ENCODE measurements around the gene ERAL1. TPM values are rescaled to one million over a fixed set of nuclear protein-coding genes. Genes with fewer than 3 reads are reported as not detected.

Gene ERAL1
- total RNA-seq, 1 donor from 2014 or later: 25.8 TPM

DNA sequence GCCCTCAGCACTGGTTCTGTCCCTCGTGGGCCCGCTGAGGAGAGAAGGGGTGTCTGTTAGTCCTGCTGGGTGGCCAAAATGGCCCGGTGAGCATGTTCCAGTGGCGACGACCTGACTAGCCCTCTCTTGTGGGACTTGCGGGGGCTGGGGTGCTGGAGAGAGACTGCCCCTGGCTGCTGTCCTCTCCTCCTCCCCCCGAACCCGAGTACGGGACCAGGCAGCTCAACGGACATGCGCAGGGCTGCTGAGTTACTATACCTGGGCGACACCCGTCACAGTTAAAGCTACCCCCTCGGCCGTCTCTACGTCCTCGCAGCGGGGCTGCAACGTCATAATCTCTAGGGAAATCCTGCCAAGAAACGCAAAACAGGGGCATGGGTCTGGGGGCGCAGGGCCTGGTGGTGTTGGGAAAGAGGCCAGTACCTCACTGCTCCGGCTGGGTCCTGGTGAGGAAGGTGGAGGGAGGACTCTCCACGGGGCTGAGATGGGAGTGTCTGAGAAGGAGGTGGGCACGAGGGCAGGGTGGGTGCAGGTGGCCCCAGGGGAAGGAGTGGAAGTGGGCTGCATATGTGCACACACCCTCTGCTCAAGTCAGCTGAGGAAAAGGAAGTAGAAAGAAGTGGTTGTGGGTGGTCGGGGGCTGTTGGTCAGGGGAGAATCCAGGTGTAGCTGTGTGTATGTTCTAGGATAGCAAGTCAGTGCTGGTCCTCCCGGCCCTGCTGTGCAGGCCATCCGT is 29.3 kb downstream of the ERAL1 start:
- H3K4me1 ChIP-seq: no peaks in the 10 kb centered on the region
- H3K27me3 Mint-ChIP-seq (ENCODE audit: insufficient read depth, low read depth): peaks cover 9% of the 10 kb centered on the region
- H3K36me3 Mint-ChIP-seq: peaks cover 19% of the 10 kb centered on the region
- no peaks in the 10 kb centered on the region for H3K36me3 ChIP-seq
- H3K9me3 Mint-ChIP-seq: no peaks in the 10 kb centered on the region
- no peak overlapping the region for H3K4me3 Mint-ChIP-seq
- H3F3A ChIP-seq (ENCODE audit: low read depth): no peaks in the 10 kb centered on the region
- H3K79me2 ChIP-seq (ENCODE audit: low read depth): no peaks in the 10 kb centered on the region
- peaks cover 9% of the 10 kb centered on the region for H3K4me1 Mint-ChIP-seq
- H4K20me1 ChIP-seq (ENCODE audit: low read depth): peaks cover 33% of the 10 kb centered on the region
- H3K27ac ChIP-seq: no peak overlapping the region
- no peak overlapping the region for H3K9ac ChIP-seq
- H3K9me3 ChIP-seq (ENCODE audit: low read depth): no peaks in the 10 kb centered on the region
- H3K4me2 ChIP-seq: no peak overlapping the region
- no peak overlapping the region for H2AFZ ChIP-seq (replicated peaks)
- H3K27me3 ChIP-seq: no peaks in the 10 kb centered on the region
- DNase-seq (ENCODE audit: low spot score): no peak
- TF ChIP-seq, protein P1, sequence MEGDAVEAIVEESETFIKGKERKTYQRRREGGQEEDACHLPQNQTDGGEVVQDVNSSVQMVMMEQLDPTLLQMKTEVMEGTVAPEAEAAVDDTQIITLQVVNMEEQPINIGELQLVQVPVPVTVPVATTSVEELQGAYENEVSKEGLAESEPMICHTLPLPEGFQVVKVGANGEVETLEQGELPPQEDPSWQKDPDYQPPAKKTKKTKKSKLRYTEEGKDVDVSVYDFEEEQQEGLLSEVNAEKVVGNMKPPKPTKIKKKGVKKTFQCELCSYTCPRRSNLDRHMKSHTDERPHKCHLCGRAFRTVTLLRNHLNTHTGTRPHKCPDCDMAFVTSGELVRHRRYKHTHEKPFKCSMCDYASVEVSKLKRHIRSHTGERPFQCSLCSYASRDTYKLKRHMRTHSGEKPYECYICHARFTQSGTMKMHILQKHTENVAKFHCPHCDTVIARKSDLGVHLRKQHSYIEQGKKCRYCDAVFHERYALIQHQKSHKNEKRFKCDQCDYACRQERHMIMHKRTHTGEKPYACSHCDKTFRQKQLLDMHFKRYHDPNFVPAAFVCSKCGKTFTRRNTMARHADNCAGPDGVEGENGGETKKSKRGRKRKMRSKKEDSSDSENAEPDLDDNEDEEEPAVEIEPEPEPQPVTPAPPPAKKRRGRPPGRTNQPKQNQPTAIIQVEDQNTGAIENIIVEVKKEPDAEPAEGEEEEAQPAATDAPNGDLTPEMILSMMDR (IDR thresholded peaks at IDR 0.05): no peak
- TF ChIP-seq EZH2 (IDR thresholded peaks at IDR 0.05) (no peak), EZH2phosphoT487 (IDR thresholded peaks at IDR 0.05) (no peak)
- no peak overlapping the region for H3K27ac Mint-ChIP-seq
- H3K4me3 ChIP-seq: no peak overlapping the region

DNA sequence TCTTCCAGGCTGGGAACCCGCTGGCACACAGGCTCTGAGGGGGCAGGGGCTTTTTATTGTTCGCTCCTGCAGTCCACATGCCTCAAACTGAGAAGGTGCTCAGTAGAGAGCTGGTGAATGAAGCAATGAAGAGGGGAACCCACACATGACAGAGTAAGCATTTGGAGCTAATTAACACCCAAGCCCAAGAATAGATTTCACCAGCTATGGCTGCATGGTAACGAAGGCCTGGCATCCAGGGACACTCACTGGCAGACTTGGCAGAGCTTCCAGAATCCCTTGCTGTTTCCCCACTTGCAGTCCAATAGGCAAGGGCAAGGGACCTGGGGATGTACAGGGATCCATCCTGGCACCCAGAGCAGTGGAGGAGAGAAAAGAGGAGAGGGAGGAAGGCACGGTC is 30.5 kb downstream of the ERAL1 start:
- H3K36me3 Mint-ChIP-seq: peaks cover 18% of the 10 kb centered on the region
- Histone ChIP-seq H3K36me3 (no peaks in the 10 kb centered on the region), H2AFZ (replicated peaks) (no peak overlapping the region), H3K27ac (no peak overlapping the region), H3K4me2 (no peak overlapping the region), H3K9me3 (ENCODE audit: low read depth) (no peaks in the 10 kb centered on the region), H4K20me1 (ENCODE audit: low read depth) (peaks cover 42% of the 10 kb centered on the region), H3K4me1 (no peaks in the 10 kb centered on the region), H3K4me3 (no peak overlapping the region), H3K79me2 (ENCODE audit: low read depth) (peaks cover 4% of the 10 kb centered on the region), H3F3A (ENCODE audit: low read depth) (no peaks in the 10 kb centered on the region), H3K27me3 (no peaks in the 10 kb centered on the region), H3K9ac (no peak overlapping the region)
- H3K4me1 Mint-ChIP-seq: peaks cover 14% of the 10 kb centered on the region
- peak overlapping the region; percentile 21 for H3K4me3 Mint-ChIP-seq
- H3K27me3 Mint-ChIP-seq (ENCODE audit: insufficient read depth, low read depth): peaks cover 9% of the 10 kb centered on the region
- H3K9me3 Mint-ChIP-seq: no peaks in the 10 kb centered on the region
- DNase-seq (ENCODE audit: low spot score): no peak
- no peak overlapping the region for H3K27ac Mint-ChIP-seq
- no peak for TF ChIP-seq EZH2phosphoT487 (IDR thresholded peaks at IDR 0.05)
- TF ChIP-seq EZH2 (IDR thresholded peaks at IDR 0.05): no peak
- TF ChIP-seq, protein P1 (IDR thresholded peaks at IDR 0.05): no peak

DNA sequence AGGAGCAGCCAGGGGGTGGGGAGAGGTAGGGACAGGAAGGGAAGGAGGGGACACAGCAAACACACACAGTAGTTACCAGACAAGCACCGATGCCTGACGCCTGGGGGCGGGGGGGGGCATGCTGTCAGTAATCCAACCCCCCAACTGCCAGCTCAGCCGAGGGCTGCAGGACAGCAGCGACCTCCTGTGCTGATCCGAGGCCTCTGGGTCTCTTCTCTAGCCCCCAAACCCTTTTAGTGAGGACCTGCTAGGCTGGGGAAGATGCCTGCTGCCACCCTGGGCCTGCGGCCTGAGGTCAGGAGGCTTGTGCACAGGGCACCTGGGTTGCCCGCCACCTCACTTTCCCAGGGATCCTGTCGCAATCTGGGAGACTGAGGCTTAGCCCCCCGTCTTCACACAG is 31.1 kb downstream of the ERAL1 start:
- H3K4me3 Mint-ChIP-seq: no peak overlapping the region
- no peaks in the 10 kb centered on the region for H3K9me3 Mint-ChIP-seq
- Histone ChIP-seq H3F3A (ENCODE audit: low read depth) (no peaks in the 10 kb centered on the region), H3K4me2 (no peak overlapping the region), H3K9ac (no peak overlapping the region), H3K36me3 (no peaks in the 10 kb centered on the region), H3K79me2 (ENCODE audit: low read depth) (peaks cover 4% of the 10 kb centered on the region), H4K20me1 (ENCODE audit: low read depth) (peaks cover 44% of the 10 kb centered on the region), H3K27ac (no peak overlapping the region), H3K4me3 (no peak overlapping the region), H3K4me1 (no peaks in the 10 kb centered on the region), H2AFZ (replicated peaks) (no peak overlapping the region), H3K27me3 (no peaks in the 10 kb centered on the region), H3K9me3 (ENCODE audit: low read depth) (no peaks in the 10 kb centered on the region)
- peaks cover 19% of the 10 kb centered on the region for H3K36me3 Mint-ChIP-seq
- H3K27ac Mint-ChIP-seq: peak overlapping the region; percentile 68
- peaks cover 19% of the 10 kb centered on the region for H3K4me1 Mint-ChIP-seq
- no peak for DNase-seq (ENCODE audit: low spot score)
- H3K27me3 Mint-ChIP-seq (ENCODE audit: insufficient read depth, low read depth): peaks cover 9% of the 10 kb centered on the region
- TF ChIP-seq, protein P1 (IDR thresholded peaks at IDR 0.05): no peak
- TF ChIP-seq EZH2phosphoT487 (IDR thresholded peaks at IDR 0.05) (no peak), EZH2 (IDR thresholded peaks at IDR 0.05) (no peak)

Data from neural progenitor cell (in vitro differentiated cells).